Ectodermal cell (in vitro differentiated cells): ENCODE measurements around the gene RPS18.

Experiments
- H3K27ac ChIP-seq: 2 replicates; pipeline ENCODE4 v1.7.0; 2013; ENCODE audit warnings: mild to moderate bottlenecking, low read depth, low read length; ENCODE audit not compliant: insufficient read depth, poor library complexity, severe bottlenecking
- H3K27me3 ChIP-seq: 2 replicates; pipeline ENCODE4 v1.7.0; 2013; ENCODE audit warnings: mild to moderate bottlenecking, low read length; ENCODE audit not compliant: insufficient read depth, control insufficient read depth, poor library complexity, severe bottlenecking
- H3K36me3 ChIP-seq: one replicate; pipeline ENCODE4 v1.7.0; 2013; ENCODE audit warnings: low read length; ENCODE audit not compliant: control insufficient read depth, insufficient read depth
- H3K4me1 ChIP-seq: one replicate; pipeline ENCODE4 v1.7.0; 2013; ENCODE audit warnings: low read length; ENCODE audit not compliant: control insufficient read depth, insufficient read depth
- H3K4me3 ChIP-seq: 2 replicates; pipeline ENCODE4 v1.7.0; 2013; ENCODE audit warnings: low read depth, low read length, control low read depth; ENCODE audit not compliant: insufficient read depth
- H3K9me3 ChIP-seq: 2 replicates; pipeline ENCODE4 v1.7.0; 2013; ENCODE audit warnings: mild to moderate bottlenecking, low read length, moderate library complexity; ENCODE audit not compliant: control insufficient read depth
- WGBS, 2 experiments: methylation state at CpG; one replicate each; pipeline ENCODE4 v1.1.7; 2013; ENCODE audit warnings: missing lambda C conversion rate in 2 of 2; 5-methylcytosine and 5-hydroxymethylcytosine counted together

The RPS18 gene

DNA sequence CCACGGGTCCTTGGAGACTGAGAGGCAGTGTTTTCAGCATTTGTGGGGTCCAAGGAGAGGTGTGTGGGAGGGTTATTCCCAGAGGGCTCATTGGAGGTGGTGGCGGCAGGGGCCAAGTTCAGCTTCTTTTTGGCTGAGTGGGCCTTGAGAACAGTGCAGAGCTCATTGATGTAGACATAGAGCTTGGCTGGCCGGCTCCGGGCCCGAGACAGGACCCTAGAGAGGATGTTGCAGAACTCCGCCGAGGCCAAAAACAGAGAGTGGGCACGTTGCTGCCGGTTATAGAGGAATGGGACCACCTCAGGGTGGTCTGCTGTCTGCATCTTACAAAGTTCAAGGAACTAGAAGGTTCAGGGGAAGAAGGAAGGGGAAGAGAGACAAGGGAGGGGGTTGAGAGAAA, 49.4 kb downstream of the RPS18 start:
- H3K36me3 ChIP-seq, result peaks cover 26% of the 10 kb centered on the region
- peaks cover 36% of the 10 kb centered on the region for H3K4me1 ChIP-seq
- 88 to 92% methylated on average over 9 of the region's 9 CpGs for WGBS, 2 experiments
- no peaks in the 10 kb centered on the region for H3K9me3 ChIP-seq
- no peaks in the 10 kb centered on the region for H3K27me3 ChIP-seq
- no peak overlapping the region for H3K27ac ChIP-seq
- H3K4me3 ChIP-seq, result no peak overlapping the region

DNA sequence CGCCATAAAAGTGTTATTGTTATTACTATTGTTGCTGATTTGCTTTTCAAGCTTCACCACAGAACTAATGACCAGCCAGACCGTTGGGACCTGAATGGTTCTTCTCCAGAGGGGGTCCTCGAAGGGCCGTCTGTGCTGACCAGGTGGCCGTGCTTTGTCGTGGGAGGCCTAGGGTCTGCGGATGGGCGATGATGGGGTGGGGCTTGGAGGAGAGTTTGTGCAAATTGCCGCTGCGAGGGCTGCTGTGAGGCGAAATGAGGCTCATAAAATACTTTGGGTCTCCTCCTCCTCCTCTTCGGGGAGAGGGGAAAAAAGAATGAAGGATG, 51.7 kb downstream of the RPS18 start:
- peak overlapping the region; percentile 47 for H3K27ac ChIP-seq
- H3K36me3 ChIP-seq, result peaks cover 26% of the 10 kb centered on the region
- H3K27me3 ChIP-seq, result no peaks in the 10 kb centered on the region
- peak overlapping the region; percentile 58 for H3K4me3 ChIP-seq
- WGBS, 2 experiments, result 5 to 7% methylated on average over 12 of the region's 12 CpGs
- H3K4me1 ChIP-seq, result peaks cover 34% of the 10 kb centered on the region
- H3K9me3 ChIP-seq, result no peaks in the 10 kb centered on the region

DNA sequence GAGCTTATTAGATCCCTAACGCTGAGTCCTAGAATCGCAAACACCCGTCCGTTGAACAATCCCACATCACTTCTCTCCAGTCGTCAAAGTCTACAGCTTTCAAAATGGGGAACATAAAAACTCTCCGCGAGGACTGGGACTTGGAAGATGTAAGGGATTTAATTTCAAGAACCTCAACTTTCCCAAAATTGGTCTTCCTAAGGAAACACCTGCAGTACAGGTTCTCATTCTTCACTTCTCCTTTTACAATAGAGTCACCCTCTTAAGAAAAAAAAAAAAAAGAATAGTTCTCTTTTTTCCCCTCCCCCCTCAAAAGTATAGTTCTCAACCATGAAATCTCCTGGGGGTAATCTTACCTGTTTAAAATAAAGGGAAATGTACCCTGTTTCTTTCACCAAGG, 52.2 kb downstream of the RPS18 start:
- no peak overlapping the region for H3K27ac ChIP-seq
- peaks cover 20% of the 10 kb centered on the region for H3K36me3 ChIP-seq
- peaks cover 28% of the 10 kb centered on the region for H3K4me1 ChIP-seq
- H3K4me3 ChIP-seq, result no peak overlapping the region
- WGBS, 2 experiments, result 67 to 75% methylated on average over 7 of the region's 7 CpGs
- H3K9me3 ChIP-seq, result no peaks in the 10 kb centered on the region
- no peaks in the 10 kb centered on the region for H3K27me3 ChIP-seq
